DOHH2 (cell line): ENCODE results near the gene MDM1.

ENCODE experiments used
- EZH2phosphoT487 ChIP-seq: fragments of 200-600 bp; sonication (generic); IDR thresholded peaks from 2 replicates; pipeline ENCODE4 v1.6.1; 2017; ENCODE audit warnings: borderline replicate concordance, mild to moderate bottlenecking, antibody characterized with exemption, low read length, moderate library complexity, mixed read lengths
- TF ChIP-seq, protein P1 (sequence below): fragments of 200-600 bp; sonication (generic); IDR thresholded peaks from one replicate; pipeline ENCODE4 v1.5.1; 2014; ENCODE audit warnings: antibody characterized with exemption, mild to moderate bottlenecking, low read depth, low read length; ENCODE audit not compliant: poor library complexity, severe bottlenecking

DNA sequence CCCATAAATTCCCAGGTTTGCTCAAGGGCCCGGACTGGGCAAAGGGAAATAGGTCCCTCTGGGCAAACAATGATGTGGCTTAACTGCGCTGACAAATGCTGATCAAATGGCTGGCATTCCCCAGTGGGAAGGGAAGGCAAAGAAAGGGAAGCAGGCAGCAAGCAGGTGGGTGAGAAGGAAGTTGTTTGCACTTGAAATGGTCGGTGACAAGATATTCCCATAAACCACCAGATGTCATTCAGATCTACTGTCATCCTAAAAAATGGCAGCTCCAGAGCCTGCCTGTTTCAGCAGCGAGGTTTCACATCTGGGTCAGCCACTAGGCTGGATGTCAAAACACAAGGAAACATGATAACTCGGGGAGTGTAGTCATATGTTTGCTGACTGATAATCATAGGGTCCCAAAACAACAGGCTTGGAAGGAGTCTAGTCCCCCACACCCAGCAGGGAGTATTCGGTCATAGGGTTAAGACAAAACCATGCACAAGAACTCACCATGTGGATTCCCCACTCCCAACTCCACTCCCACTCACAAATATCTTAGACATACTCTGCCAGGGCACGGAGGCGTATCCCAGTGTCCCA, 37.9 kb upstream of the MDM1 start:
- TF ChIP-seq, protein P1, sequence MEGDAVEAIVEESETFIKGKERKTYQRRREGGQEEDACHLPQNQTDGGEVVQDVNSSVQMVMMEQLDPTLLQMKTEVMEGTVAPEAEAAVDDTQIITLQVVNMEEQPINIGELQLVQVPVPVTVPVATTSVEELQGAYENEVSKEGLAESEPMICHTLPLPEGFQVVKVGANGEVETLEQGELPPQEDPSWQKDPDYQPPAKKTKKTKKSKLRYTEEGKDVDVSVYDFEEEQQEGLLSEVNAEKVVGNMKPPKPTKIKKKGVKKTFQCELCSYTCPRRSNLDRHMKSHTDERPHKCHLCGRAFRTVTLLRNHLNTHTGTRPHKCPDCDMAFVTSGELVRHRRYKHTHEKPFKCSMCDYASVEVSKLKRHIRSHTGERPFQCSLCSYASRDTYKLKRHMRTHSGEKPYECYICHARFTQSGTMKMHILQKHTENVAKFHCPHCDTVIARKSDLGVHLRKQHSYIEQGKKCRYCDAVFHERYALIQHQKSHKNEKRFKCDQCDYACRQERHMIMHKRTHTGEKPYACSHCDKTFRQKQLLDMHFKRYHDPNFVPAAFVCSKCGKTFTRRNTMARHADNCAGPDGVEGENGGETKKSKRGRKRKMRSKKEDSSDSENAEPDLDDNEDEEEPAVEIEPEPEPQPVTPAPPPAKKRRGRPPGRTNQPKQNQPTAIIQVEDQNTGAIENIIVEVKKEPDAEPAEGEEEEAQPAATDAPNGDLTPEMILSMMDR = no peak
- no peak for TF ChIP-seq EZH2phosphoT487
